ENCODE data around the gene PRKCD.
"Not testable (repeated sequence)": the region's sequence is repeated elsewhere in the genome, so short reads cannot be mapped to it uniquely, and the experiment has no call there.

PRKCD gene

GRCh38 chr3:53146319-53146891, 14.6 kb upstream of the PRKCD start:
- TF ChIP-seq CTCF (IDR thresholded peaks at IDR 0.05; ENCODE audit: control insufficient read depth, extremely low read depth, insufficient read depth): no peak
- DNase-seq (ENCODE audit: low read depth): no peak
- no peak overlapping the region for H3K4me3 ChIP-seq (ENCODE audit: low read depth, low read length)

- no peak for DNase-seq (ENCODE audit: low read depth)
- no peak overlapping the region for H3K4me3 ChIP-seq (ENCODE audit: low read depth, low read length)
- no peak for TF ChIP-seq CTCF (IDR thresholded peaks at IDR 0.05; ENCODE audit: control insufficient read depth, extremely low read depth, insufficient read depth)
Observed at GRCh38 chr3:53147151-53147902, 13.7 kb upstream of the PRKCD start.

GRCh38 chr3:53147903-53148400, 13.1 kb upstream of the PRKCD start:
- DNase-seq (ENCODE audit: low read depth): no peak

GRCh38 chr3:53149006-53149690, 11.9 kb upstream of the PRKCD start:
- DNase-seq (ENCODE audit: low read depth): no peak
- no peak overlapping the region for H3K4me3 ChIP-seq (ENCODE audit: low read depth, low read length)
- TF ChIP-seq CTCF (IDR thresholded peaks at IDR 0.05; ENCODE audit: control insufficient read depth, extremely low read depth, insufficient read depth): no peak

More at GRCh38 chr3:53147903-53148400, 13.1 kb upstream of the PRKCD start:
- TF ChIP-seq CTCF (IDR thresholded peaks at IDR 0.05; ENCODE audit: control insufficient read depth, extremely low read depth, insufficient read depth): no peak
- H3K4me3 ChIP-seq (ENCODE audit: low read depth, low read length): no peak overlapping the region

- no peak for DNase-seq (ENCODE audit: low read depth)
- H3K4me3 ChIP-seq (ENCODE audit: low read depth, low read length): no peak overlapping the region
- no peak for TF ChIP-seq CTCF (IDR thresholded peaks at IDR 0.05; ENCODE audit: control insufficient read depth, extremely low read depth, insufficient read depth)
Observed at GRCh38 chr3:53149699-53150098, 11.3 kb upstream of the PRKCD start.

- no peak for TF ChIP-seq CTCF (IDR thresholded peaks at IDR 0.05; ENCODE audit: control insufficient read depth, extremely low read depth, insufficient read depth)
- no peak overlapping the region for H3K4me3 ChIP-seq (ENCODE audit: low read depth, low read length)
- peak; percentile 82 for DNase-seq (ENCODE audit: low read depth)
Observed at GRCh38 chr3:53150247-53151085, 10.5 kb upstream of the PRKCD start.

GRCh38 chr3:53151086-53151438, 9.9 kb upstream of the PRKCD start:
- H3K4me3 ChIP-seq (ENCODE audit: low read depth, low read length); DNase-seq (ENCODE audit: low read depth): not testable (repeated sequence)
